ENCODE results near the gene ADAMTS4. TPM values are rescaled to one million over a fixed set of nuclear protein-coding genes. Genes with fewer than 3 reads are reported as not detected.

ADAMTS4 gene
- total RNA-seq, 2 experiments from 2014 or later, result 0.28 to 0.60 TPM

DNA sequence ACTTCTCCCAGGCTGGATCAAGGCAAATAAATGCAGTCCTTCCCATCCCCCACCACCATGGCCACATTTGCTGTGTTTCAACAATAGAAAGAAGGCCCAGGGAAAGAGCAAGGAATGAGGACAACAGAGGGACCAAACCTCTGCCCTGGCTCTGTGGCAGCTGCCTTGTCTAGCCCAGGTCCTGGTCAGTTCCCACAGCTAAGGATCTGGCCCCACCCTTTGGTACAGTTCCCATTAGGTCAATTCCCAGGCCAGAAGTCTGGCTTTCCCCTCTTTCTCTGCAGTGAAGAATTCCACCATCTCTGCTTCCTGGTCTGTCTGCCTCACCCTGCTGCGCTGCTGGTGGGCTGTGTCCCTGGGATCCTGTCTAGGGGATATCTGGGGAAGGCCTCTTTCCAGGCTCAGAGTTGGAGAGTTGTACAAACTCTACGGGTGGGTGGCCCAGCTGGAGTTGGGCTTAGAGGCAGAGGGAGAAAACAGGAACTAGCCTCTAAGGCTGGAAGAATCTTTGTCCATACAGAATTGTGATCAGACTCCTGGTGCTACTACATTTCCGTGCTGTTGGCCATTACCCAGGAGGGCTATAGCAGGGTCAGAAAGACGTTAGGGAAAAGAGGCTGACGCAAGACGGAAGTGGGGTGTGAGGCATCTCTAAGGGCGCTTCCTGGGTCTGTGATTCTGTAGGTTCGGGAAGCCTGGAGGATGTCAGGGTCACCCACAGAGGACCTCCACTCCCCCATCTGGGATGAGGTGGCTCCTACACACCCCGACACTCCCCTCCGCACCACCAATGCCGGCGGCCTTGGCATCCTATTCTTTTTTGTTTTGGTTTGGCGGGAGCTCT, 2.4 kb upstream of the ADAMTS4 start:
- Mint-ChIP-seq H3K4me3 (peak overlapping the region; percentile 99), H3K4me1 (ENCODE audit: low read depth) (peaks cover 60% of the 10 kb centered on the region), H3K27ac (peak overlapping the region; percentile 95), H3K9me3 (no peaks in the 10 kb centered on the region), H3K27me3 (no peaks in the 10 kb centered on the region), H3K36me3 (ENCODE audit: low read depth) (peaks cover 33% of the 10 kb centered on the region)
- Histone ChIP-seq H3K4me3 (ENCODE audit: low read length) (peak overlapping the region; percentile 66), H3K9me3 (ENCODE audit: control insufficient read depth in 1 of 2, insufficient read depth in 1 of 2, low read length in 2 of 2) (no peaks in the 10 kb centered on the region), H3K27ac (ENCODE audit: low read depth in 1 of 2, low read length in 2 of 2) (peak overlapping the region; percentile 85 to 86), H3K4me1 (ENCODE audit: insufficient read depth, low read length) (peaks cover 46% of the 10 kb centered on the region), H3K36me3 (ENCODE audit: insufficient read depth, low read length) (peaks cover 27% of the 10 kb centered on the region), H3K27me3 (ENCODE audit: control insufficient read depth in 1 of 2, insufficient read depth in 2 of 2, low read length in 2 of 2) (no peaks in the 10 kb centered on the region)
- ATAC-seq (ENCODE audit: poor library complexity) (no peak), DNase-seq (peak in 2 of 14 experiments; percentile 30 to 45)
- ChIA-PET POLR2A (interaction anchor here (0.6 to 5.0 kb wide), 30 partner anchors 9 to 938 kb away, joined by 3 to 95 read pairs (median 8); partner anchors contain the start of genes APOA2, ARHGAP30, B4GALT3 and DCAF8), CTCF (interaction anchor here (1.0 to 4.5 kb wide), 9 partner anchors 8 to 181 kb away, joined by 3 to 43 read pairs (median 5); partner anchors contain the start of genes PPOX, TOMM40L and UFC1)
- intact Hi-C loops (cut with DNase I, micrococcal nuclease), result no loop called here
- no peak for TF ChIP-seq CTCF (IDR thresholded peaks at IDR 0.05)

DNA sequence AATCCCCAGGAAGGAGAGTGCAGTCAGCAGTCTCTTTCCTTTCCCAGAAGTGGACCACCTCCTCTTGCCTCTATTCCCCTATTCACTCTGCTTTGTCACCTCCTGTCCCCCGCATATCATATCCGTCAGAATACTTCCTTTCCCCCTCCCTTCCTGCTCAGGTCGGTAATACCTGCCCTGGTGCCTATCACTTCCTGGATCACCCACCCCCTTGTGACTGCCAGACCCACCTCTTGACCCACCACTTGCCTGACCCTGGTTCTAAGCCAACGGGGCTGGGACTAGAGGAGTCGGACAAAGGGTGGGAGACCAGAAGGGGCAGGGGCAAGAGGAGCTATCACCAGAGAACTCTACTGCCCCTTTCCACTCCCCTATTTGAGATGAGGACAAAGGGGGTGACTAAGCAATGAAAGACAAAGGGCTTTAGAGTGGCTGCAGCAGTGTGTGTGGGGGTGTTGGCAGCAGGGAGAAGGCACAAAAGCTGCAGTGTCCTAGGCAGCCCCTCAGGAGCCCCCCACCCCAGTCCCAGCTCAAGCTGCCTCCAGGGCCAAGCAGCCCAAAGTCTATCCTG, 1.7 kb upstream of the ADAMTS4 start:
- peak overlapping the region; percentile 95 for H3K27ac Mint-ChIP-seq
- peak in 4 of 14 experiments; percentile 31 to 70 (median 40) for DNase-seq
- no peaks in the 10 kb centered on the region for H3K27me3 Mint-ChIP-seq
- POLR2A ChIA-PET, result interaction anchor here (2.5 to 5.0 kb wide), 6 partner anchors 13 to 189 kb away, joined by 20 to 95 read pairs (median 58); partner anchors contain the start of genes PPOX, SDHC and TOMM40L
- Histone ChIP-seq H3K4me1 (ENCODE audit: insufficient read depth, low read length) (peaks cover 52% of the 10 kb centered on the region), H3K9me3 (ENCODE audit: control insufficient read depth in 1 of 2, insufficient read depth in 1 of 2, low read length in 2 of 2) (no peaks in the 10 kb centered on the region), H3K27me3 (ENCODE audit: control insufficient read depth in 1 of 2, insufficient read depth in 2 of 2, low read length in 2 of 2) (no peaks in the 10 kb centered on the region), H3K36me3 (ENCODE audit: insufficient read depth, low read length) (peaks cover 20% of the 10 kb centered on the region), H3K4me3 (ENCODE audit: low read length) (no peak overlapping the region), H3K27ac (ENCODE audit: low read depth in 1 of 2, low read length in 2 of 2) (peak overlapping the region; percentile 40 to 86)
- no peak for TF ChIP-seq CTCF (IDR thresholded peaks at IDR 0.05)
- CTCF ChIA-PET, result interaction anchor here (1.0 to 4.5 kb wide), 4 partner anchors 8 to 91 kb away, joined by 3 to 43 read pairs (median 8); partner anchors contain the start of genes TOMM40L and UFC1
- peak overlapping the region; percentile 57 for H3K4me3 Mint-ChIP-seq
- H3K9me3 Mint-ChIP-seq, result no peaks in the 10 kb centered on the region
- H3K36me3 Mint-ChIP-seq (ENCODE audit: low read depth), result peaks cover 26% of the 10 kb centered on the region
- H3K4me1 Mint-ChIP-seq (ENCODE audit: low read depth), result peaks cover 52% of the 10 kb centered on the region
- intact Hi-C loops (cut with DNase I, micrococcal nuclease), result no loop called here
- ATAC-seq (ENCODE audit: poor library complexity), result no peak

DNA sequence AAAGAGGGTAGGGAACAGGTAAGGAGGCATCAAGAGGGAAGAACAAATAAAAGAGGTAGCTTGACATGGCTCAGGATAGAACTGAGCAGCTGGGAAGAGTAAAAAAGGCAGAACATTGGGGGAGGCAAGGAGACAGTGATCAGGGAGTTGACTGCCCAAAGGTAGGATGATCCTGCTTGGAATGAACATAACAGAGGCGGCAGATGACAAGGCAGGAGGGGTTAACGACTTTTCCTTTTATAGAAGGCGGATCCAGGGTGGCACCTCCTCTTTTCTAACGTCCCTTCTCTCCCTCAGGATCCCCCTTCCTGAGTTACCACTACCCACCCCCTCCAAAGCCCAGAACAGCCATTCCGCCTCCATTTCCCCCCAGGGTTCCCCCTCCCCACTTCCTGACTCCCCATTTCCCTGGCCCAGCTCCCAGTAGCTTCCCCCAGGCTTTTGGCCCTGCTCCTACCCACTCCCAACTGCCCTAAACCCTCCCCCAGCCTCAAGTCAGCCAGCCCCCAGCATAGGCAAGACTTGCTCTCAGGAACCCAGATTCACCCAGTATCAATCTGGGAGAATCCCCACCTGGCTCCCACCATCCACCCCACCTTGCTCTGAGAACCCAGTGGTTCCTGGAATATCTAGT, 769 bp upstream of the ADAMTS4 start:
- peak overlapping the region in 1 of 2 donors; percentile 86 for H3K27ac ChIP-seq (ENCODE audit: low read depth in 1 of 2, low read length in 2 of 2)
- H3K4me1 ChIP-seq (ENCODE audit: insufficient read depth, low read length), result peaks cover 57% of the 10 kb centered on the region
- ATAC-seq (ENCODE audit: poor library complexity) (no peak), DNase-seq (no peak)
- POLR2A ChIA-PET, result interaction anchor here (1.7 kb wide), 1 partner anchor 18 kb away, joined by 7 read pairs; no protein-coding TSS in a partner anchor
- intact Hi-C loops (cut with DNase I, micrococcal nuclease), result loop anchor here in 1 of 2 experiments (2.0 kb wide), 1 partner anchor 31 kb away; no protein-coding TSS in a partner anchor
- H3K9me3 ChIP-seq (ENCODE audit: control insufficient read depth in 1 of 2, insufficient read depth in 1 of 2, low read length in 2 of 2), result no peaks in the 10 kb centered on the region
- H3K9me3 Mint-ChIP-seq, result no peaks in the 10 kb centered on the region
- H3K36me3 Mint-ChIP-seq (ENCODE audit: low read depth), result peaks cover 20% of the 10 kb centered on the region
- H3K4me3 Mint-ChIP-seq, result peak overlapping the region; percentile 70
- peaks cover 14% of the 10 kb centered on the region for H3K36me3 ChIP-seq (ENCODE audit: insufficient read depth, low read length)
- no peaks in the 10 kb centered on the region for H3K27me3 Mint-ChIP-seq
- H3K4me1 Mint-ChIP-seq (ENCODE audit: low read depth), result peaks cover 54% of the 10 kb centered on the region
- H3K27me3 ChIP-seq (ENCODE audit: control insufficient read depth in 1 of 2, insufficient read depth in 2 of 2, low read length in 2 of 2), result no peaks in the 10 kb centered on the region
- peak overlapping the region; percentile 95 for H3K27ac Mint-ChIP-seq
- TF ChIP-seq CTCF (IDR thresholded peaks at IDR 0.05), result no peak
- CTCF ChIA-PET, result no interaction called here
- no peak overlapping the region for H3K4me3 ChIP-seq (ENCODE audit: low read length)
